ENCODE measurements around the gene ASPSCR1.

The ASPSCR1 gene

GRCh38 chr17:81935709-81936084, 41.7 kb upstream of the ASPSCR1 start:
- TF ChIP-seq CTCF (IDR thresholded peaks at IDR 0.05; ENCODE audit: low read depth, low read length), result no peak
- H3K4me3 ChIP-seq (ENCODE audit: low read depth, low read length), result no peak overlapping the region

- H3K4me3 ChIP-seq (ENCODE audit: low read depth, low read length), result no peak overlapping the region
- TF ChIP-seq CTCF (IDR thresholded peaks at IDR 0.05; ENCODE audit: low read depth, low read length), result no peak
Observed at GRCh38 chr17:81939218-81939617, 38.2 kb upstream of the ASPSCR1 start.

- TF ChIP-seq CTCF (IDR thresholded peaks at IDR 0.05; ENCODE audit: low read depth, low read length), result no peak
- H3K4me3 ChIP-seq (ENCODE audit: low read depth, low read length), result no peak overlapping the region
Observed at GRCh38 chr17:81939881-81940385, 37.5 kb upstream of the ASPSCR1 start.

DNA sequence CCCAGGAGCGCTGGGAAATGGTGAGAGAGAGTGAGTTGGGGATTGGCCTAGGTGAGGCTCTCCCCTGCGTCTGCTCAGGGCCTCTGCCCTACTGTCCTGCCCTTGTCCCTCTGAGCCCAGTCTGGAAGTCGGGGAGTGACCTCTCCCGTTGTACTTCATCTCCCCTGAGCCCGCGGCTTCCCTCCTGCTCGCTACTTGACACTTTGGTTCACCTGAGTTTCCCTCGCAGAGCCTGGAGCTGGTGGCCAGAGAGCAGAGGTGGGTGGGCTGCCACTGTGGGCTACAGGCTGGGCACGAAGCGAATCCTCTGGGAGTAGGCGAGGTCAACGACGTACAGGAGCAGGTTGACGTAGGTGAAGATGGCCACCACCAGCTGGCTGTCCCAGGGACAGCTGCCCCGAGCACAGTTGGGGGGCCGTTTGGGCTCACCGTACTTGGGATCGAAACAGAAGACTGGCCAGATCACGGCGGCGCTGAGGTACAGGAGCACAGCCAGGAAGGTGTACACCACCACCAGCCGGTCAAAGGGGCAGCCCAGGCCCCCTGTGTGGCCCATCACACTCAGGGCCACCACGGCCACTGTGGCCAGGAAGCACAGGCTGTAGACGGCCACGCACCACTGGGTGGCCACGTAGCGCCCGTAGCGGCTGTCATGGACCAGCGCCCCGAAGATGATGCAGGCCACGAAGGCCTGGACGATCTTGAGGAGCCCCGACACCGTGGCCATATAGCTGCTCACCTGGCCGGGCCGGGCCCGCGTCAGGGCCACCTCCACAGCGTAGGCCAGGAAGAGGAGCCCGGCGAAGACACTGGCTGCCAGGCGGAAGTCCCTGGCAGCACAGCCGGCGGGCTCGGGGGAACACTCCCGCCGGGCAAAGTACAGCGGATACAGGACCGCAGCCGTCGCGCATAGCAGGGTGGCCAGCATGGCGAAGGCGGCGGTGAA, 36.6 kb upstream of the ASPSCR1 start:
- no peak for TF ChIP-seq CTCF (IDR thresholded peaks at IDR 0.05; ENCODE audit: low read depth, low read length)
- no peak overlapping the region for H3K4me3 ChIP-seq (ENCODE audit: low read depth, low read length)

- H3K4me3 ChIP-seq (ENCODE audit: low read depth, low read length), result no peak overlapping the region
- no peak for TF ChIP-seq CTCF (IDR thresholded peaks at IDR 0.05; ENCODE audit: low read depth, low read length)
Observed at GRCh38 chr17:81941484-81942166, 35.8 kb upstream of the ASPSCR1 start.

DNA sequence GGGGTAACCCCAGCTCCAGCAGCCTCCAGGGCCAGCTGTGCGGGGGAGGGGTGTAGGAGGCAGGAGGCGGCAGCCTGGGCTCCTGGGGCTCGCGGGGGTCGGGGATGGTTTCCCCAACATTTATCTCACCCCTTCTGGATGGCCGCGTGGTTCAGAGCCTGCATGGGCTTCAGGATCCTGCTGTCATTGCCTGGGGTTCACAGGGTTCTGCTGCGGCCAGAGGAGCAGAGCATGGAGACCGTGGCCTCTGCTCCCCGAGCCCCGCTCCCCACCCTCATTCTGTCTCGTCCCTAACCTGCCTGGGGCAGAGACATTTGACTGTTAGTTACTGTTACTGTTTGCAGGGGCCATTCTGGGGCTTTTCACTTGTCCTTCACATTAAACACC, 35.3 kb upstream of the ASPSCR1 start:
- H3K4me3 ChIP-seq (ENCODE audit: low read depth, low read length), result no peak overlapping the region
- no peak for TF ChIP-seq CTCF (IDR thresholded peaks at IDR 0.05; ENCODE audit: low read depth, low read length)

DNA sequence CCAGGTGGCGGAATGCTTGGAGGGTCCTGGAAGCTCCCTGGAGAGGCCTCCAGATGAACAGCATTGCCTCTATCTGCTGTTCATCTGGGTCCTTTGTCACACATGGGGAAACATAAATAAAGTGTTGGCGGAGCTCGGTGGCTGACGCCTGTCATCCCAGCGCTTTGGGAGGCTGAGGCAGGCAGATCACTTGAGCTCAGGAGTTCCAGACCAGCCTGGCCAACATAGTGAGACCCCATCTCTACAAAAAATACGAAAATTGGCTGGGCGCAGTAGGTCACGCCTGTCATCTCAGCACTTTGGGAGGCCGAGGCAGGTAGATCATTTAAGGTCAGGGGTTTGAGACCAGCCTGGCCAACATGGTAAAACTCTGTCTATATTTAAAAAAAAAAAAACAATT, 32.6 kb upstream of the ASPSCR1 start:
- TF ChIP-seq CTCF (IDR thresholded peaks at IDR 0.05; ENCODE audit: low read depth, low read length), result no peak
- no peak overlapping the region for H3K4me3 ChIP-seq (ENCODE audit: low read depth, low read length)

All from WI38 (cell line).